OCI-LY7 (cell line): ENCODE measurements around the gene ASB13. TPM values are rescaled to one million over a fixed set of nuclear protein-coding genes. Genes with fewer than 3 reads are reported as not detected.

Experiments used
- BruUV-seq: library from RNA; stranded (reverse); fragments of 400-500 nt; replicated peaks from 2 replicates; lab custom pipeline; 2021; lab: Mats Ljungman, UMichigan
- CTCF ChIA-PET: fragments of 300-600 bp; sonication (Branson Sonifier 250); formaldehyde crosslinking; loops from one replicate; lab custom pipeline; 2022; ENCODE audit warnings: antibody characterized with exemption; ENCODE audit not compliant: unreplicated experiment; lab: Charles Lee
- POLR2A ChIA-PET: fragments of 300-600 bp; sonication (Branson Sonifier 250); formaldehyde crosslinking; loops from one replicate; lab custom pipeline; 2022; ENCODE audit warnings: antibody characterized with exemption; lab: Charles Lee
- DNase-seq: peaks from one replicate; pipeline ENCODE4 v3.0.0-alpha.2; 2015; ENCODE audit warnings: low spot score
- H2AFZ ChIP-seq: fragments of 200-600 bp; sonication (generic), shearing (Covaris generic); 2 replicates; pipeline ENCODE4 v1.6.1; 2014; ENCODE audit warnings: mild to moderate bottlenecking, antibody characterized with exemption, low read length, moderate library complexity
- H3K27ac ChIP-seq: fragments of 200-600 bp; sonication (generic); 2 replicates; pipeline ENCODE4 v1.5.1; 2014; ENCODE audit warnings: mixed run types, low read depth, mild to moderate bottlenecking, moderate library complexity, low read length, inconsistent platforms; ENCODE audit not compliant: poor library complexity, severe bottlenecking
- H3K36me3 ChIP-seq: fragments of 200-600 bp; sonication (generic); 2 replicates; pipeline ENCODE4 v1.6.1; 2014; ENCODE audit warnings: mild to moderate bottlenecking, antibody characterized with exemption, low read length, moderate library complexity, mixed read lengths; ENCODE audit not compliant: insufficient read depth
- H3K4me1 ChIP-seq: fragments of 200-600 bp; sonication (generic); 2 replicates; pipeline ENCODE4 v1.5.1; 2014; ENCODE audit warnings: mild to moderate bottlenecking, low read length; ENCODE audit not compliant: insufficient read depth, poor library complexity, severe bottlenecking
- H3K4me2 ChIP-seq: fragments of 200-600 bp; sonication (generic); 2 replicates; pipeline ENCODE4 v1.6.1; 2014; ENCODE audit warnings: mild to moderate bottlenecking, low read length
- H3K4me3 ChIP-seq: fragments of 200-600 bp; sonication (generic); 2 replicates; pipeline ENCODE4 v1.5.1; 2014; ENCODE audit warnings: mild to moderate bottlenecking, low read depth, low read length; ENCODE audit not compliant: poor library complexity, severe bottlenecking
- H3K79me2 ChIP-seq: fragments of 200-600 bp; sonication (generic); 2 replicates; pipeline ENCODE4 v1.6.1; 2016; ENCODE audit warnings: low read depth, mild to moderate bottlenecking, low read length, moderate library complexity, mixed read lengths; ENCODE audit not compliant: insufficient read depth
- H3K9me2 ChIP-seq: fragments of 200-600 bp; sonication (generic); 2 replicates; pipeline ENCODE4 v1.6.1; 2016; ENCODE audit warnings: mild to moderate bottlenecking, low read length, mixed read lengths; ENCODE audit not compliant: insufficient read depth
- H3K9me3 ChIP-seq: fragments of 200-600 bp; sonication (generic); 2 replicates; pipeline ENCODE4 v1.6.1; 2014; ENCODE audit warnings: mild to moderate bottlenecking, mixed run types, low read length, mixed read lengths
- H4K20me1 ChIP-seq: fragments of 200-600 bp; sonication (generic); 2 replicates; pipeline ENCODE4 v1.6.1; 2014; ENCODE audit warnings: mild to moderate bottlenecking, antibody characterized with exemption, low read length, moderate library complexity, mixed read lengths; ENCODE audit not compliant: insufficient read depth
- CTCF ChIP-seq: fragments of 200-600 bp; sonication (generic); conservative IDR thresholded peaks from 2 replicates; pipeline ENCODE4 v1.5.1; 2014; ENCODE audit warnings: mild to moderate bottlenecking, antibody characterized with exemption, low read length, moderate library complexity, mixed read lengths
- EZH2phosphoT487 ChIP-seq: fragments of 200-600 bp; sonication (generic); IDR thresholded peaks from 2 replicates; pipeline ENCODE4 v1.6.1; 2018; ENCODE audit warnings: low read depth, borderline replicate concordance, mild to moderate bottlenecking, mixed run types, antibody characterized with exemption, low read length, moderate library complexity, mixed read lengths
- intact Hi-C: fragments of 100-400 bp; cut with micrococcal nuclease; formaldehyde crosslinking; loops from one replicate; pipeline ENCODE4 v1.10.0; 2022; ENCODE audit not compliant: unreplicated experiment
- total RNA-seq, 2 experiments: library from RNA; depleted of rRNA in 1 of 2; stranded (reverse); fragments of >200 nt in 1 of 2; shearing (Covaris generic) in 1 of 2; gene quantifications; 2 replicates each; pipeline ENCODE4 v1.2.3, GENCODE V29; 2014 to 2022

The ASB13 gene
- total RNA-seq, 2 experiments from 2014 or later: 25.6 to 108 TPM

GRCh38 chr10:5691786-5692185 lies 25.4 kb upstream of the ASB13 start:
- TF ChIP-seq CTCF (no peak), EZH2phosphoT487 (no peak)
- Histone ChIP-seq H2AFZ (no peak overlapping the region), H3K4me1 (peaks cover 87% of the 10 kb centered on the region), H3K4me2 (peak overlapping the region; percentile 91), H3K9me3 (peaks cover 10% of the 10 kb centered on the region; the same call in 1 of the 2 replicates), H3K36me3 (peaks cover 44% of the 10 kb centered on the region), H4K20me1 (no peaks in the 10 kb centered on the region), H3K9me2 (no peaks in the 10 kb centered on the region), H3K79me2 (peaks cover 100% of the 10 kb centered on the region), H3K4me3 (peak overlapping the region; percentile 70), H3K27ac (peak overlapping the region; percentile 92)
- BruUV-seq: TSS peak; percentile 76
- intact Hi-C loops: loop anchor here (1.0 to 10.0 kb wide), 4 partner anchors 35 to 373 kb away; partner anchors contain the start of gene IL2RA
- ChIA-PET POLR2A (interaction anchor here (0.5 to 8.6 kb wide), 20 partner anchors 9 to 1633 kb away, joined by 3 to 142 read pairs (median 6); partner anchors contain the start of genes ANKRD16, ASB13, FBH1 and GDI2), CTCF (interaction anchor here (0.8 to 1.1 kb wide), 4 partner anchors 9 to 198 kb away, joined by 3 to 5 read pairs (median 3); partner anchors contain the start of gene FBH1)
- peak; percentile 37 for DNase-seq

GRCh38 chr10:5688587-5688986 lies 22.2 kb upstream of the ASB13 start:
- Histone ChIP-seq H3K36me3 (peaks cover 43% of the 10 kb centered on the region), H3K79me2 (peaks cover 90% of the 10 kb centered on the region), H3K27ac (peak overlapping the region; percentile 77), H3K4me3 (peak overlapping the region; percentile 81), H3K4me2 (peak overlapping the region; percentile 91), H3K9me3 (no peaks in the 10 kb centered on the region), H2AFZ (no peak overlapping the region), H3K9me2 (no peaks in the 10 kb centered on the region), H3K4me1 (peaks cover 64% of the 10 kb centered on the region), H4K20me1 (peaks cover 9% of the 10 kb centered on the region; the same call in 1 of the 2 replicates)
- CTCF ChIA-PET: interaction anchor here (0.6 to 1.2 kb wide), 3 partner anchors 23 to 33 kb away, joined by 3 read pairs; no protein-coding TSS in a partner anchor
- intact Hi-C loops: loop anchor here (5.0 kb wide), 1 partner anchor 399 kb away; the partner anchor contains the start of gene RBM17
- peak; percentile 37 for DNase-seq
- TF ChIP-seq CTCF (no peak), EZH2phosphoT487 (no peak)
- POLR2A ChIA-PET: interaction anchor here (0.6 to 8.6 kb wide), 20 partner anchors 9 to 310 kb away, joined by 3 to 142 read pairs (median 4); partner anchors contain the start of gene ASB13
- no TSS peak for BruUV-seq
